Tibial nerve (tissue), 4 donors: ENCODE measurements around the gene CDH5.

Experiments used
- EP300 ChIP-seq, 2 donors: sonication (generic); formaldehyde crosslinking; IDR thresholded peaks; one replicate each; pipeline ENCODE4 v1.6.1; 2017; ENCODE audit warnings: antibody characterized with exemption in 2 of 2, mild to moderate bottlenecking in 1 of 2
- POLR2A ChIP-seq, 2 donors: fragments of 450-650 bp; IDR thresholded peaks; one replicate each; pipeline ENCODE4 v1.6.1; 2017; ENCODE audit warnings: antibody characterized with exemption in 2 of 2, mild to moderate bottlenecking in 2 of 2, moderate library complexity in 2 of 2
- TF ChIP-seq, protein P1 (sequence below), 5 experiments: fragments of 200-600 bp in 3 of 5; fragments of 450-650 bp in 2 of 5; sonication (generic) in 3 of 5; IDR thresholded peaks; one replicate each; pipeline ENCODE4 v1.5.1; 2016 to 2019; ENCODE audit warnings: antibody characterized with exemption in 5 of 5, mild to moderate bottlenecking in 3 of 5, moderate library complexity in 2 of 5

DNA sequence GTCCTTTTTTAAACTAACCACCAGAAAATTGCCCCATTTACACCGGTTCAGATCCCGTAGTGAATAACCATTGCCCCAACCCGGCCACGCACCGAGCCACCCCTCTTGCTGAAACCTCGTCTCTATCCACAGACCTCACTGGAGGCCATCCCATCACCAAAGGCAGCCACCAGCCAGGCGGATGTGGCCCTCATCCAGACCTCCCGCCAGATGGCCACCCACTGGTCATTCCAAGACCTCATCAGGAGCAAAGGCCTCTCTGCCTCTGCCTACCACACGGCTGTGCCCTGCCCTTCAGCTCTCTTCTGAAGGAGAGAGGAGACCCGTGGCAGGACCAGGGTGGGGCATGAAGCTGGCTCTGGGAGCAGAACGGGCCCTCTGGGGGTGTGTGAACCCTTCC is 38.2 kb upstream of the CDH5 start:
- TF ChIP-seq, protein P1, sequence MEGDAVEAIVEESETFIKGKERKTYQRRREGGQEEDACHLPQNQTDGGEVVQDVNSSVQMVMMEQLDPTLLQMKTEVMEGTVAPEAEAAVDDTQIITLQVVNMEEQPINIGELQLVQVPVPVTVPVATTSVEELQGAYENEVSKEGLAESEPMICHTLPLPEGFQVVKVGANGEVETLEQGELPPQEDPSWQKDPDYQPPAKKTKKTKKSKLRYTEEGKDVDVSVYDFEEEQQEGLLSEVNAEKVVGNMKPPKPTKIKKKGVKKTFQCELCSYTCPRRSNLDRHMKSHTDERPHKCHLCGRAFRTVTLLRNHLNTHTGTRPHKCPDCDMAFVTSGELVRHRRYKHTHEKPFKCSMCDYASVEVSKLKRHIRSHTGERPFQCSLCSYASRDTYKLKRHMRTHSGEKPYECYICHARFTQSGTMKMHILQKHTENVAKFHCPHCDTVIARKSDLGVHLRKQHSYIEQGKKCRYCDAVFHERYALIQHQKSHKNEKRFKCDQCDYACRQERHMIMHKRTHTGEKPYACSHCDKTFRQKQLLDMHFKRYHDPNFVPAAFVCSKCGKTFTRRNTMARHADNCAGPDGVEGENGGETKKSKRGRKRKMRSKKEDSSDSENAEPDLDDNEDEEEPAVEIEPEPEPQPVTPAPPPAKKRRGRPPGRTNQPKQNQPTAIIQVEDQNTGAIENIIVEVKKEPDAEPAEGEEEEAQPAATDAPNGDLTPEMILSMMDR (IDR thresholded peaks at IDR 0.05) = no peak
- no peak for TF ChIP-seq POLR2A (IDR thresholded peaks at IDR 0.05)
- TF ChIP-seq EP300 (IDR thresholded peaks at IDR 0.05) = no peak
